HS-27A (cell line): Measurements from ENCODE around the gene IFT172.
A peak's percentile ranks its signal among the peaks of the same experiment; 100 is the strongest.
"Not testable (repeated sequence)": the region's sequence is repeated elsewhere in the genome, so short reads cannot be mapped to it uniquely, and the experiment has no call there.

Source experiments
- DNase-seq: peaks from one replicate; pipeline ENCODE4 v3.0.0-alpha.2; 2012; ENCODE audit warnings: low read depth, missing footprints

The IFT172 gene

GRCh38 chr2:27489498-27490397 is at the start of gene IFT172:
Gene IFT172, minus strand, starts transcription at chr2:27489743. Its CDS starts 90 bp downstream, at chr2:27489653.
- peak; percentile 86 for DNase-seq

DNA sequence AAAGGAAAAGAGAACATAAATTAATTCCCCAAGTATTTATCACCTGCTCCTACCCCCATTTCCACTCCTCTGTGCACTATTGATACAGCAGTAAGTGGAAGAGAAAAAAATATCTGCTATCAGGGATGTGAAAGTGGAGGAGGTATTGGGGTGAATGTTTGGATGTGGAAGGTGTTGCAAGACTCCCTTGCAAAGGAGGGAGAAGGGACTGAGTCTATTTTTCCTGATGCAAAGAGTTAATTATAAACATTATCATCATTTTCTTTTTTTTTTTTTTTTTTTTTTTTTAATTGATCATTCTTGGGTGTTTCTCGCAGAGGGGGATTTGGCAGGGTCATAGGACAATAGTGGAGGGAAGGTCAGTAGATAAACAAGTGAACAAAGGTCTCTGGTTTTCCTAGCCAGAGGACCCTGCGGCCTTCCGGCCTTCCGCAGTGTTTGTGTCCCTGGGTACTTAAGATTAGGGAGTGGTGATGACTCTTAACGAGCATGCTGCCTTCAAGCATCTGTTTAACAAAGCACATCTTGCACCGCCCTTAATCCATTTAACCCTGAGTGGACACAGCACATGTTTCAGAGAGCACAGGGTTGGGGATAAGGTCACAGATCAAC is 49.4 kb upstream of the IFT172 start:
- DNase-seq = not testable (repeated sequence)

- DNase-seq = no peak
Measured at GRCh38 chr2:27537287-27537686, 47.7 kb upstream of the IFT172 start.

GRCh38 chr2:27531983-27532382 is 42.4 kb upstream of the IFT172 start:
- no peak for DNase-seq

DNA sequence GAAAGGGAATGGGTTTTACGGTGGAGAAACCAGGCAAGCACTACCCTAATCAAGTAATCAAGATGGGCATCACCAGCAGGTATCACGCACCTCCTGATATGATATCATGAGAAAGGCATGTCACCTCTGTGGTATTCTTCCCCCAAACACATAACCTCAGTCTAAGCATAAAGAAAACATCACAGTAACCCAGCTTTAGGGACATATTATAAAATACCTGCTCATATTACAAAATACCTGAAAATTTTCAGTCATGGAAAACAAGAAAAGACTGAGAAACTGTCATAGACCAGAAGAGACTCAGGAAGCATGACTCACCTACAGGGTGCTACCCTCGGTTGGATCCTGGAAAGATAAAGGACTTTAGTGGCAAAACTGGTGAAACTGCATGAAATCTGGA is 37.6 kb upstream of the IFT172 start:
- DNase-seq = no peak

GRCh38 chr2:27522400-27522945 is 32.9 kb upstream of the IFT172 start:
- no peak for DNase-seq

DNA sequence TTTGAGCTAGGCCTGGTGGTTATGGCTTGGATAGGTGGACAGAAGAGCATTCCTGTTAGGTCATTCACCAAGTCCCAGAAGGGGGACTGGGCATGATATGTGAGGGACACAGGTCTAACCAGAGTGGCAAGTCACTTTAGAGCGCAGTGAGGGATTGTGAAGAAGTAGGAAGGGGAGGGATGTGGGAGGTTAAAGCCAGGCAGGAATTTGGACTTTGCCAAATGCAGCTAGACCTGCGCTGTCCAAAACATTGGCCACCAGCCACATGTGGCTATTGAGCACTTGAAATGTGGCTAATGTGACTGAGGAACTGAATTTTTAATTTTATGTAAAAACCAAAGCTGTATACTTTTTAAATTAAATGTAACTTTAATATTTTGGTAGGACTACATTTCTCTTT is 30.8 kb upstream of the IFT172 start:
- DNase-seq = no peak

DNA sequence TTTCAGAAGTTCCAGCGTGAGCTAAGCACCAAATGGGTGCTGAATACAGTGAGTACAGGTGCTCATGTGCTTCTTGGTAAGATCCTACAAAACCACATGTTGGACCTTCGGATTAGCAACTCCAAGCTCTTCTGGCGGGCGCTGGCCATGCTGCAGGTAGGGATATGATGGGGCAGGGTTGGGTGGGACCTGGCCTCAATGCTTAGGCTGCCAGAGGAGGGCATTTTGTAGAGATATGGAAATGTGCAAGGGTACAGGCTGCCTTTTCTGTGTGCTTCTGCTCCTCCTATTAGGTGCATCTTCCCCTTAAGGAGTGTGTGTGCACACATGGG is 29.2 kb upstream of the IFT172 start:
- no peak for DNase-seq

- DNase-seq = no peak
Measured at GRCh38 chr2:27518113-27518781, 28.7 kb upstream of the IFT172 start.

DNA sequence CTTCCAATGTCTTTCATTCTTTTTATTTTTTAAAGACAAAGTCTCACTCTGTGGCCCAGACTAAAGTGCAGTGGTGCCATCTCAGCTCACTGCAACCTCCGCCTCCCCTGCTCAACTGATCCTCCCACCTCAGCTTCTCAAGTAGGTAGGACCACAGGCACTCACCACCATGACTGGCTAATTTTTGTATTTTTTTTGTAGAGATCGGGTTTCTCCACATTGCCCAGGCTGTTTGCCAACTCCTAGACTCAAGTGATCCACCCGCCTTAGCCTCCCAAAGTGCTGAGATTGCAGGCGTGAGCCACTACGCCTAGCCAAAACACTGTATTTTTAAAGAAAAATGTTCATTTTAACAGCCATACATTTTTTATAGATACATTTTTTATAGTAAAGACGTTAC is 19.8 kb upstream of the IFT172 start:
- no peak for DNase-seq

DNA sequence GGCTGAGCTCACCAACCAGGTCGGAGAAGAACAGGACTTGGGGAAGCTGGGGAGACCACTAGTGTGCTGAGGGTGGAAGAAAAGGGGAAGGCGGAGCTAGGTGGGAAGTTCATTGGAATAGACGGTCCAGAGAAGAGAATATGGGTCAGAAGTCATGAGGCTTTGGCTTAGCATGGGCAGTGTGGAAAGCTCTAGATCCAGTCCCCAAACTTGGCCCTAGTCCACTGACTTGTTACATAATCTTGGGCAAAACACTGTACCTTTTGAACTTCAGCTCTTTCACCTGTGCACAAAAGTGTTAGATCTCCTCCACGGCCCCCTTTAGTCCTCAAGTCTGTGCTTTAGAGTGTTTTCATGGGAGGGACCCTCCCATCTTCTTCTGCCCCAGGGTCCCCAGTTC is 17.8 kb upstream of the IFT172 start:
- no peak for DNase-seq

- no peak for DNase-seq
Measured at GRCh38 chr2:27506587-27506986, 17.0 kb upstream of the IFT172 start.

GRCh38 chr2:27502142-27502541 is 12.6 kb upstream of the IFT172 start:
- no peak for DNase-seq

GRCh38 chr2:27501042-27501441 is 11.5 kb upstream of the IFT172 start:
- no peak for DNase-seq

- DNase-seq = no peak
Measured at GRCh38 chr2:27498975-27499374, 9.4 kb upstream of the IFT172 start.

DNA sequence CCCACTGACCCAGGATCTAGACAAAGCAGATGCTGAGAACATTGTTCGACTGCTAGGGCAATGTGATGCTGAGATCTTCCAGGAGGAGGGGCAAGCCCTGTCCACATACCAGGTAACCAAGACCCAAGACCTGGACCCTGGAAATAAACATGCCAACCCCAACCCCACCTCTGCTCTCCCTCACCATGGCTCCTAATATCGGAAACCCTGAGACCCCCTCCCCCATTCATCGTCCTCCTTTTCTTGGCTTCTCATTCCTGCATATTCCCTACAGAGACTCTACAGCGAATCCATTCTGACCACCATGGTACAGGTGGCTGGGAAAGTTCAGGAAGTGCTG is 7.7 kb upstream of the IFT172 start:
- no peak for DNase-seq

- no peak for DNase-seq
Measured at GRCh38 chr2:27496357-27497287, 7.1 kb upstream of the IFT172 start, which contains the start of gene GCKR. Gene GCKR, plus strand, starts transcription at chr2:27496839. Its CDS starts 66 bp downstream, at chr2:27496905.

DNA sequence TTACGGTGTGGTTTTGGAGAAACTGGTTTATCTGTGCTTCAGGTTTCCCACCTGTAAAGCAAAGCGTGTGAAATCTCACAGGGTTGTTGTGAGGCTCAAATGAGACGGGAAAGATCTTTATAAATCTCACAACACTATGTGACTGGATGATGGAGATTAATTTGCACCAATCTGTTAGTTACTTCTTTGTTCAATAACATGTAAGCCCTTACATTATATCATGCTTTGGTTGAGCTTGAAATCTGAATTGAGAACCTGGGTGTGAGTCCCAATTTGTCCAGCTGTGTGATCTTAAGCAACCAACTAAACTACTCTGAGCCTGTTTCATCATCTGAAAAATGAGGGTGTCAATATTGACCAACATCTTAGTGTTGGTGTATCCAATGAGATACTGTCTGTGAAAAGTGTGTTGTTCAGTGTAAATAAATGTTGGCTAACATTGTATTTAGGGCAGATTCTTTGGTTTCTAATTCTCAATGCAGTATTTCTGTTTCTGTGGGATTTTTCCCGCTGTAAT is 6.4 kb upstream of the IFT172 start:
- DNase-seq = no peak

DNA sequence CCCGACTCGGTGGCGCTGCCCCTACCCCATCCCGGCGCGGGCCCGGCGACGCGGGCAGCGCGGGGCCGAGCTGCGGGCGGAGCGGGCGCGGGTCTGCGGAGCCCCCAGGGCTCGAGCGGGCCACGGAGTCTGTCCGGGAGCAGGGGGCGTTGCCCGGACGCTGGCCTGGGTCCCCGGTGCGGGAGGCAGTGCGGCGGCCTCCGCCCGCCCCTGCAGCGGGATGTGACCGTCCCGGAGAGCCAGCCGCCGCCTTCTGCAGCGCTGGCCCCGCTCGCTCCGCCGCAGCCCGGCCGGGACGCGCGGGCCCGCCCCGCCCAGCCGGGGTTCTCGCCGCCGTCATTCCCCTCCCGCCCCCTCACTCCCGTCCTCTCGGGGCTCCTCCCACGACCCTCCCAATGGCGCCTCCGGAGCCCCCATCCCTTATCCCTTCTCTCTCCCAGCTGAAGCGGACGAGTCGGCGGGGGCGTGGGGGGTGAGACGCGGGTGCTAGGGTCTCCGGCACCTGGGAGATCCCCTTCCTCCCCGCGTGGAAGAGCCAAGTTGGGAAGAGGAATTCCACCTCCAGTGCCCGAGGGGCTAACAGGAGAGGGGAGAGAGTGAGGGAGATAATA is 5.5 kb upstream of the IFT172 start, which contains the start of gene FNDC4:
TSS of gene FNDC4 (minus strand) at position 257 of the 611 bp plus-strand sequence. CDS start 521 bp downstream, outside the sequence.
- DNase-seq = no peak

DNA sequence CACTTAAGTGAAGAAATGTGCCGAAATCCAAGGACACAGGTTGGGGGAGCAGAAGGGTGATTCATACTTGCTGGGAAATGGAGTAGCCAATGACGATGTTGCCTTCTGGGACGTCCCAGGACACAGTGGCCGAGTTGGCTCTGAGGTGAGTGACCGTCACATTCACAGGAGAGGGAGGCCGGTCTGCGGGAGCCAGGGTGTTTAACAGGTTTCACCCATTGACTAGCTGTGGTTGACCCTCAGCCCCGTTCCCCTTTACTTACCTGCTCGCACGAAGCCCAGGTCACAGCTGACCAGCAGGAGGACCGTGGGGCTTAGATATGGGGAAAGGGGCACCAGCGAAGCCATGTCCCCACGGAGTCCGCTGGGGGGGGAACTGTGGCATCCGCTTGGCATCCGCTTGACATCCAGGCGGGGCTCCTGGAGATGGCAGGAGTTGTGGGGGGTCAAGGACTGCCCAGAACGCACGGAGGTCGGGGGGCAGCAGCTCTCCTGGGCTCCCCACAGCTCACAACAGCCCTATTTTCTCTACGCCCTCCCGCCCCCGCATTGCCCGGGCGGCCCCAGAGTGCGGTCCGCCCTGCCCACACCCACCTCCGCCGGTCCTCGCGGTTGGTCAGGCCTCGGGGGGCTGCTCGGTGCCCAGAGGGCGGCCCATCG is 4.9 kb upstream of the IFT172 start:
- no peak for DNase-seq
